Peyer's patch (tissue), 4 donors: ENCODE measurements around the gene PFKP. TPM values are rescaled to one million over a fixed set of nuclear protein-coding genes. Genes with fewer than 3 reads are reported as not detected.

Experiments
- DNase-seq, 3 donors: peaks; one replicate each; pipeline ENCODE4 v3.0.0-alpha.2; 2017 to 2019
- H3K27ac ChIP-seq, 4 donors: fragments of 200-600 bp; sonication (generic); one replicate each; pipeline ENCODE4 v1.5.1; 2016 to 2019
- H3K27me3 ChIP-seq, 2 donors: fragments of 200-600 bp; sonication (generic); one replicate each; pipeline ENCODE4 v1.5.1; 2019
- H3K36me3 ChIP-seq, 3 donors: fragments of 200-600 bp; sonication (generic); one replicate each; pipeline ENCODE4 v1.5.1; 2016 to 2019
- H3K4me1 ChIP-seq, 4 donors: fragments of 200-600 bp; sonication (generic); one replicate each; pipeline ENCODE4 v1.5.1; 2016 to 2019
- H3K4me3 ChIP-seq, 4 donors: fragments of 200-600 bp; sonication (generic); 1 replicate in 3 of 4; 2 replicates in 1 of 4; pipeline ENCODE4 v1.5.1; 2016 to 2019; ENCODE audit warnings: mild to moderate bottlenecking in 1 of 4
- H3K9me3 ChIP-seq, 4 donors: fragments of 200-600 bp; sonication (generic); one replicate each; pipeline ENCODE4 v1.5.1; 2016 to 2019; ENCODE audit warnings: mild to moderate bottlenecking in 1 of 4
- POLR2A ChIP-seq, 2 donors: fragments of 450-650 bp; IDR thresholded peaks; one replicate each; pipeline ENCODE4 v1.5.1; 2017; ENCODE audit warnings: antibody characterized with exemption in 2 of 2, mild to moderate bottlenecking in 2 of 2, moderate library complexity in 2 of 2
- total RNA-seq, 4 donors: library from RNA; depleted of rRNA; stranded (reverse); fragments of >200 nt; gene quantifications; one replicate each; pipeline ENCODE4 v1.1.0, GENCODE V29; 2016
- TF ChIP-seq, protein P1 (sequence below), 6 experiments: fragments of 450-650 bp in 4 of 6; fragments of 200-600 bp in 2 of 6; sonication (generic) in 1 of 6; IDR thresholded peaks; one replicate each; pipeline ENCODE4 v1.5.1; 2017 to 2019; ENCODE audit warnings: antibody characterized with exemption in 6 of 6, mild to moderate bottlenecking in 3 of 6, moderate library complexity in 1 of 6

The PFKP gene
- total RNA-seq, 4 donors from 2014 or later = 79.0 to 130 (median 87.9) TPM

DNA sequence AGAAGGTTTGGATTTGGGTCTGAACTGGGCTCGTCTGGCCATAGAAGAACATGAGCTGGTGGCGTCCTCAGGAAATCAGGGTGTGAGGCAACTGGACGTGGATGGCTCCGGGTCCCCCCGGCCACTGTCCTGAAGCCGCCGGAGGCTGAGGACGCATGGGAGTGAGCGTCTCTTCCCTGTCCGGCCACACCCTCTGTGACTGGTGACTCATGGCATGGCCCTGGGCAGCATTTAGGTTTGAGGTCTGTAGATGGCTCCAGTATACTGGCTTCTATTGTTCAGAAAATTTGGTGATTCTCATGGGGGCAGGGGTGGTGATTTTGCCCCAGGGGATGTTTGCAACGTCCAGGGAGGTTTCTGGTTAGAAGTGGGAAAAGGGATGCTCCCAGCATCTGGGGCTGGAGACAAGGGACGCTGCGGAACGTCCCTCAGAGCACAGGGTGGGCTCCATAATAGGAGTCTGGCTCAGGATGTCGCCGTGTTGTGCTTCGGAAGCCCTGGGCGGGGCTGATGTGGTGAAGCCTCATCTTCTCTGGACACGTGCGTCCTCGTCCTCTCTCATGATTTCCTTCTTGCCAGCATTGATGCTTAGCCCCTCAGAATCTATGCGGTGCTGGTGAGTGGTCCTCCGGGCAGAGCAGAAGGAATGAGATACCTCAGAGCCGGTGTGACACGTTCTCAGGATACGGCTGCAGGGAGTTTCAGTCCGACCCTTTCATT lies 55.3 kb downstream of the PFKP start:
- no peaks in the 10 kb centered on the region for H3K9me3 ChIP-seq
- no peak for DNase-seq
- H3K27ac ChIP-seq = no peak overlapping the region
- no peak overlapping the region for H3K4me3 ChIP-seq
- TF ChIP-seq, protein P1, sequence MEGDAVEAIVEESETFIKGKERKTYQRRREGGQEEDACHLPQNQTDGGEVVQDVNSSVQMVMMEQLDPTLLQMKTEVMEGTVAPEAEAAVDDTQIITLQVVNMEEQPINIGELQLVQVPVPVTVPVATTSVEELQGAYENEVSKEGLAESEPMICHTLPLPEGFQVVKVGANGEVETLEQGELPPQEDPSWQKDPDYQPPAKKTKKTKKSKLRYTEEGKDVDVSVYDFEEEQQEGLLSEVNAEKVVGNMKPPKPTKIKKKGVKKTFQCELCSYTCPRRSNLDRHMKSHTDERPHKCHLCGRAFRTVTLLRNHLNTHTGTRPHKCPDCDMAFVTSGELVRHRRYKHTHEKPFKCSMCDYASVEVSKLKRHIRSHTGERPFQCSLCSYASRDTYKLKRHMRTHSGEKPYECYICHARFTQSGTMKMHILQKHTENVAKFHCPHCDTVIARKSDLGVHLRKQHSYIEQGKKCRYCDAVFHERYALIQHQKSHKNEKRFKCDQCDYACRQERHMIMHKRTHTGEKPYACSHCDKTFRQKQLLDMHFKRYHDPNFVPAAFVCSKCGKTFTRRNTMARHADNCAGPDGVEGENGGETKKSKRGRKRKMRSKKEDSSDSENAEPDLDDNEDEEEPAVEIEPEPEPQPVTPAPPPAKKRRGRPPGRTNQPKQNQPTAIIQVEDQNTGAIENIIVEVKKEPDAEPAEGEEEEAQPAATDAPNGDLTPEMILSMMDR (IDR thresholded peaks at IDR 0.05) = no peak
- TF ChIP-seq POLR2A (IDR thresholded peaks at IDR 0.05) = no peak
- H3K27me3 ChIP-seq = no peaks in the 10 kb centered on the region
- peaks cover 0 to 71% (median 0%) of the 10 kb centered on the region in 3 donors for H3K36me3 ChIP-seq
- H3K4me1 ChIP-seq = no peaks in the 10 kb centered on the region

DNA sequence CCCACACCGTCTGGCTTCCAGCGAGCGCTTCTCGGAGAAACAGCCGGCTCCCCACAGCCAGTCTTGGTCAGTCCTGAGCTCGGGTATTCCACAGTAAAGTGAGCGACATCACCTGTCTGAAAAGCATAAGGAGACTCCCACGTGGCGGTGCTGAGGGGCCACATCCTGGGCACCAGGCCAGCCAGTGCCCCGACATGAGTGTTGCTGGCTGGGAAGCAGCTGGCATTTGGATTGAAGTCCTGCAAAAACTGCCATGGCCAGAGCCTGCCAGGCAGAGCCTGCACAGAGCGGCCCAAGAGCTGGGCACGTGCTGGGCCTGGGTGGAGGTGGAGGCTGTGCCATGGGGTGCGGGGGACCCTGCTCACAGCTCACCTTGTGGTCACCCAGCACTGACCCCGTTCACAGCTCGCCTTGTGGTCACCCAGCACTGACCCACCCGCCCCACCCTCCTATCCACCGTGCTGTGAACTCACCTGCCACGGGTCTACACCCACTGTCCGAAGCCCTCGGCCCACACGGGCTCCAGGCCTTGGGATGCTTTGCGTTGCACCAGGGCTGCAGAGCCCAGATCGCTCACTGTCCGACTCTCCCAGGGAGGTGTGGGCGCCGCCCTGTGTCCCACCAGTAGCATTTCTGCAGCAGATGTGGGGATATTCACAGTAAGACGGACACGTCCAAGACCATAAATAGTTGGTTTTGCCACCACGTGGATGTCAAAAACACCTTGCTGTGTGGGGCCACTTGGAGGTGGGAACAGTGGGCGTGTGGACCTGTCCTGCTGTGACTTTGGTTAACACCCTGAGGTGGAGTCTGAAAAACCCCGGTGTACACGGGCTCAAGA lies 56.4 kb downstream of the PFKP start:
- no peaks in the 10 kb centered on the region for H3K27me3 ChIP-seq
- no peak overlapping the region for H3K27ac ChIP-seq
- H3K36me3 ChIP-seq = peaks cover 0 to 68% (median 0%) of the 10 kb centered on the region in 3 donors
- no peak for DNase-seq
- H3K4me3 ChIP-seq = no peak overlapping the region
- TF ChIP-seq, protein P1 (IDR thresholded peaks at IDR 0.05) = no peak
- H3K9me3 ChIP-seq = no peaks in the 10 kb centered on the region
- H3K4me1 ChIP-seq = no peaks in the 10 kb centered on the region

DNA sequence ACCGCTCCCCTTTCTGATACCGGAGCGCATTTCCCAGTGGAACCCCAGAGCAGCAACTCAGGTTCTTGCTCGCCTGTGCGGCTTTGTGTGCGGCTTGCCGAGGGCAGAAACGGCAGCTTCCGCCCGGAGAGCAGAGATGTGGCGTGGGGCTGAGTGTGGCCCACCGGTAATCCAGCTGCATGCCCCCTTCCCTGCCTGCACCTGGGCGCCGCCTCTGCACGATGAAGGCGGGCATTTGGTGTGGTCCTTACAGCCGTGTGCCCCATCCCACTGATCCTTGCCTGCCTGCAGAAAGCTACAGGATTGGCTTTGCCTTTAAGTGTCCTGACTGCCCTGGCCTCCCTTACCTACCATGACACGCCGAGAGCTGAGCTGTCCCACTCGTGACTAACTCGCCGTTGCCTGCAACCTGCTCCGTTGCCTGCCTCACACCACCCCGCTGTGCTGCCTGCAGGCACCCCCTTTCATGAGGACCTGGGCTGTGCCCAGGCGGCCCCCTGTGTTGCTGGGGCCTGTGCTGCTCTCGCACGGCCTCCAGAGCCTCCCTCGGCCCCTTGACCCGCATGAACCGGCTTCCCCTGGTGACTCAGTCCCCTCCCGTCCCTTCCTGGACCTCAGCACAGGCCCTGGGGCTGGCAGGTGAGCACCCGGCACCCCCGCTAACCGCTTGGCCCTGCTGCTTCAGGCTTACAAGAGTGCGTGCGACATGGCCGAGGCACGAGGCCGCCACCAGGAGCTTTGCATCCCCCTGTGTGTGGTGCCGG lies 57.2 kb downstream of the PFKP start:
- Histone ChIP-seq H3K27ac (no peak overlapping the region), H3K27me3 (no peaks in the 10 kb centered on the region), H3K9me3 (no peaks in the 10 kb centered on the region), H3K4me3 (no peak overlapping the region), H3K36me3 (peaks cover 0 to 67% (median 0%) of the 10 kb centered on the region in 3 donors), H3K4me1 (no peaks in the 10 kb centered on the region)
- no peak for DNase-seq
- TF ChIP-seq POLR2A (IDR thresholded peaks at IDR 0.05) = no peak
- TF ChIP-seq, protein P1 (IDR thresholded peaks at IDR 0.05) = no peak

DNA sequence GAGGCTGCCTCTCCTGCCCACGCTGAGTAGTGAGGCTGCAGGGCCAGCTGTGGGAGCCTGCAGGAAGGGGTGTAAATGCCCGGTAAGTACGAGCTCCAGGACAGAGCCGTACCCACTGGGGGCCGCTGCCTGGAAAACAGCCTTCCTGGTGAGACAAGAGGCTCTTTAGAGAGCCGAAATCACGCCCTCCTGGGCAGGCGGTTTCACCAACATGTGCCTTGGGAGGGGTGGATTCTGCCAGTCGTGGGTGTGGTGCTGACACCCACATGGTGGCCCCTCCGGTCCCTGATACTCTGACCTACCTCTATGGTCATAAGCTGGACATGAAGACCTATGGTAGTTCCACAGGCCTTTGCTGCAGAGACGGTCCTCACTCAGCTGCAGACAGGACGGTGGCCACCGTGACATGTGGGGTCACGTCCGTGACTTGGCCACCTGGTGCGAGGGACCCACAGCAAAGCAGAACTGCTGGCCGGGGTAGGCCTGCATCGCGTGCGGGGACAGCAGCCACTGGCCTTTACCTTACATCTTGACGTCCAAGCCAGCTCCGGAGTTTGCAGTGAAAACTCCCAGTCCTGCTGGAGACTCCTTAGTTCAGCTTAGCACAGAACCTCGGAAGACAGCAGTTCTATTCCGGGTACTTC lies 58.3 kb downstream of the PFKP start:
- TF ChIP-seq, protein P1 (IDR thresholded peaks at IDR 0.05) = no peak
- no peak for TF ChIP-seq POLR2A (IDR thresholded peaks at IDR 0.05)
- Histone ChIP-seq H3K36me3 (peaks cover 0 to 69% (median 0%) of the 10 kb centered on the region in 3 donors), H3K27me3 (no peaks in the 10 kb centered on the region), H3K27ac (no peak overlapping the region), H3K4me3 (no peak overlapping the region), H3K9me3 (no peaks in the 10 kb centered on the region), H3K4me1 (no peaks in the 10 kb centered on the region)
- DNase-seq = no peak

DNA sequence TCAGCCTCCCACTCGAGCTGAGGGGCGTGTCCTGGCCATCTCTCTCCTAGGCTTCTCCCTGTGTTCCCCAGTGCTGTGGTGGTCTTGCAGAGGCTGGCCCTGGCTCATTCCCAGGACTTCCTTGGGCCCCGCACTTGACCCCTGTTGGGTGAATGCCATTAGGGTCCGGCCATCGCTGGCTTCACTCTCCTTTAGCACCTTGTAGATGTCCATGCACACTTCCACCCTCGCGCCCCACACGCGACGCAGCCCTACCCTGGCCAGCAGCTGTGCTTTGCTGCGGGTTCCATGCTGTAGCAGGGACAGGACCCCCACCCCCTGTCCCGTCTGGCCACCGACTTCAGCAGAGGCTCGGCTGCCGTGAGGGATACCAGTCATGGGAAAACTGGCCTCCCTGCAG lies 58.9 kb downstream of the PFKP start:
- no peak overlapping the region for H3K27ac ChIP-seq
- DNase-seq = no peak
- TF ChIP-seq POLR2A (IDR thresholded peaks at IDR 0.05) = no peak
- TF ChIP-seq, protein P1 (IDR thresholded peaks at IDR 0.05) = no peak

More for the DNA sequence above, 58.9 kb downstream of the PFKP start:
- Histone ChIP-seq H3K4me3 (no peak overlapping the region), H3K4me1 (no peaks in the 10 kb centered on the region), H3K27me3 (no peaks in the 10 kb centered on the region), H3K36me3 (peaks cover 0 to 72% (median 0%) of the 10 kb centered on the region in 3 donors), H3K9me3 (no peaks in the 10 kb centered on the region)
